Measurements from ENCODE around the gene ZIC5.
"Not testable (repeated sequence)": the region's sequence is repeated elsewhere in the genome, so short reads cannot be mapped to it uniquely, and the experiment has no call there.

Gene ZIC5

GRCh38 chr13:99959540-99960230 lies 11.9 kb downstream of the ZIC5 start:
- no peak for DNase-seq

- no peak for DNase-seq
Observed at GRCh38 chr13:99959127-99959539, 12.4 kb downstream of the ZIC5 start.

DNA sequence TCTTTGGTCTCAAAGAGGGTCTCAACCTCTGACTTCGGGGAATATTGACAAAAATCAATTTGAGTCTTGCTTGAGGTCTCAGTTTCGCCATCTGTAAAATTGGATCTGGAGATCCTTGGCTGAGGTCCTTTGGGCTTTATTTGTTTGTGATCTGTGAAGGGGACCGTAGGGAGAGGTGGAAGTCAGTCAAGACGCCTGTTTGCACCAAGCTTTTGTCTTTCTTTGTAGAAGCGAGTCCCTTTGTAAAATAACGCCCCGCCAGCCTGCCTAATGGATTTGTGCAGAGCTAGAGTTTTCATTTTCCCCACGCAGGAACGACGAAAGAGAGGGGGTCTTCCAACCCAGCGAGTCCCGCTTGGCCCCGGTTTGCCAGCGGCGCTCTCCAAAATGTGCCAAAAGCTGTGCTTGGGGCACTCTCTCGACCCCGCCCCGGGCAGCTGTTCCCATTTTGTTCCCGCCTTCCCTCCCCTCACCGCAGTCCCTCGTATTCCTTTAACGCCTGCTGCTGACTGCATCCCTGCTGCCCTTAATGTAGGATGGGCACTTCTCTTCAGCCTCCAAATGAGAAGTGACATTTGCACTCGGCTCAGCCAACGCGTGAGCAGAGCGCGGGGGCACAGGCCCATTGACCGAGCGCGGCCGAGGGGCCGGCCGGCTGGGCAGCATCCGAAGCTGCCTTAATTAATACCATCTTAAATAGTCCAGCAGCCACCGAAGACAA lies 13.0 kb downstream of the ZIC5 start:
- no peak for DNase-seq

DNA sequence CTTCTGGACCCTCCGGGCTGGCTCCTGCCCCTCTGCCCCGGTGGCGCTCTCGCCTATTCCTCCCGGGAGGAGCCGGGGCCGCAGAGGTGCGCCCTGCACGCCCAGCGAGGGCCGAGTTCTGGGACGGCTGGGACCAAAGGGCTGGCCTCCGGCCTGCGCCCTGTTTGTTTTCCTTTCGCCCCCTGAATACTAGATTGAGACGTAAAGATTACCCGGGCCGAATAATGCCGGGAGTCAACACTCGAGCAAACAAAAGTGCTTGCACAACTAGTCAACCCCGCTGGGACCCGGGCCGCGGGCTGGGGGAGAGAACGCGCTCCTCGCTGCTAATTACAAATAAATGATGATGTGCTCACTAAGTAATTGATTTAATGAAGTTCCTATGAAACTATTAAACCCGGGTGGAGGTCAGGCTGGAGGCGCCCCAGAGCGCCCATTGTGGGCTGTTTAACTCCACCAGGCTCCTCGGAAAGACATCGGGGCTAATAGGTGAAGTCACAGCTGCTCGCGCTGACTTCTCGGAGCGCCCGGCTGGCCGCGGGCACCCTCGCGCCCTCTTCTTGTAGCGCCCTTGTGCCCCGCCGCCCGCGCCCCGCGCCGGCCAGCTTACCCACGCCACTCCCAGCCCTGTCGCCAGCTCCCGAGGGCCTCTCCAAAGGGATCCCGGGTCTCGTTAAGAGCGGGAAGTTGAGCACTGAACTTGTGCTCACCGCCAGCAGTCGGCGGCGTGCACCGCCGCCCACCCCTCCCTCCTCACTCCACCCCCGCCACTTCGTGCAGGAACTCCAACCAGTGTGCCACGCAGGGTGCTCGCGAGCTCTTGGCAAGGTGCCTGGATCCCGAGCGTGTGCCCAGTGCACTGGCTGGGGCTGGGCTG lies 14.9 kb downstream of the ZIC5 start:
- no peak for DNase-seq

GRCh38 chr13:99955747-99956472 lies 15.7 kb downstream of the ZIC5 start:
- DNase-seq: no peak

GRCh38 chr13:99955107-99955746 lies 16.3 kb downstream of the ZIC5 start:
- DNase-seq: no peak

GRCh38 chr13:99953138-99953755 lies 18.3 kb downstream of the ZIC5 start:
- DNase-seq: no peak

- DNase-seq: not testable (repeated sequence)
Observed at GRCh38 chr13:99951666-99952065, 19.9 kb downstream of the ZIC5 start.

DNA sequence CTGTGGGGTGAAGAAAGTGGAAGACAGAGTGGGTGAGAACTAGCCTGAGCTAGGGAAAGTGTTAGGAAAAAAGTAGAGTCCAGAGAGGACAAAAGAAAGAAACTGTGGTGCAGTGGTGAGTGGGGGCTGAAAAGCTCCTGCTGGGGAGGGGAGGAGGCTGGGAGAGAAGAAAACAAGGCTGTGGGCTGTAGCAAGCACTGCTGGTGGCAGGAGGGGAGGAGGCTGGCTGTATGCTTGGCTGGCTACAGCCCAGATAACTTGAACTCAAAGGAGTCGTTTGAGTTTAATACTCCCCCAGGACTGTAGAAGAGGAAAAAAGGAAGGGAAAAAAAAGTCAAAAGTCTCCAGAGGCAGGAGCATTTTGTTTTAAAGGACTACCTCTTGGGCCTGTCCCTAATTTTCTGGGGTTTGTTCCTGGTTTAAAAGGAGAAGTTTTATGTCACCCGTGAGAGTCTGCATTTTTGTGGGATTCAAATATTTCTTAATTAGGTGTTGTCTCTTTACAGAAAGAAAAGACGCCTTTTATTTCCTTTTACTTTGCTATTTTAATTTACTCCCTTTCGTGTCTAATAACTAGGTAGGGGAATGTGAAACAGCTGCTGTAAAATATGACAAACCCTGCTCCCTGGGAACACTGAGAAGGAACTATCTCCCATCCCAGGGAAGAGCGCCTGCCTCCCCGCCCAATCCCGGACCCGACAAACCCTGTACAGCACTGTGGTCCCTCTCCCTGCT lies 21.7 kb downstream of the ZIC5 start:
- DNase-seq: no peak

DNA sequence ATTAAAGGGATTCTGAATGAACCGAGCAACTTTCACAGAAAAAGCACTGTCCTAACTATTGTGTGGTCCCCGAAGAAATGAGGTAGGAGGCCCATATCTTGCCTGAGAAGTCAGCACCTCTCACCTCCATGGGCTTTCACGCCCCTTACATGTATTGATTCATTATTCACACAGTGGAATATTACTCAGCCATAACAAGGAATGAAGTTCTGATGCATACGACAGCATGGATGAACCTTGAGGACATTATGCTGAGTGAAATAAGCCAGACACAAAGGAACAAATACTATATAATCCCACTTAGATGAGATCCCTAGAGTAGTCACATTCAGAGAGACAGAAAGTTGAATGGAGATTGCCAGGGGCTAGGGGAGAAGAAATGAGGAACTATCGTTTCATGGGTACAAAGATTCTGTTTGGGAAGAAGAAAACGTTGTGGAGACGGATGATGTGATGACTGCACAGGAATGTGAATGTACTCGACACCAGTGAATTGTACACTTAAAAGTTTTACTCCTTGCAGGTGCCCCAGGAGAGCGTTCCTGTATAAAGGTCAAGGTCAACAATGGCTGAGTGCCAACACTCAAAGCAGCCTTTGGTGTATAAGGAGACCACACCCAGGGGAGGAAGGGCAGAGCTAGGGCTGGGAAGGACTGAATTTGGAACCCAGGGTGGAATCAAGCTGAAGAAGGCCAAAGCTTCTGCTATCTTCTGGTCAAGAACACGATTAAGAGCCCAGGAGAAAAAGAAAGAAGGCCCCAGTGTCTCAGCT lies 22.5 kb downstream of the ZIC5 start:
- no peak for DNase-seq

DNA sequence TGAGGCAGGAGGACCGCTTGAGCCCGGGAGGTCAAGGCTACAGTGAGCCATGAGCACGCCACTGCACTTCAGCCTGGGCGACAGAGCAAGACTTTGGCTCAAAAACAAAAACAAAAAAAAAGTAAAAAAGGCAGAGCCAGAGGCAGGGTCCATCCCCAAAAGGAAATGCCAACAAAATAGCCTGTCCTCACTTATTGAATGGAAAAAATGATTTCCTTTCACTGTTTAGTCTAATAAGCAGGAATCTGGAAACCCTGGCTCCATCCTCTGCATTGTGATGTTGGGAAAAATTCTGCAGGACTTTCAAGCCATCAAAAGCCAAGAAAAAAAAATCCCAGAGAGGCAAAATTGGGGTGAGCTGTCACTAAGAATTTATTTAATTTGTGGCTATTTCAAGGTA lies 23.2 kb downstream of the ZIC5 start:
- no peak for DNase-seq

- DNase-seq: no peak
Observed at GRCh38 chr13:99947666-99948065, 23.9 kb downstream of the ZIC5 start.

DNA sequence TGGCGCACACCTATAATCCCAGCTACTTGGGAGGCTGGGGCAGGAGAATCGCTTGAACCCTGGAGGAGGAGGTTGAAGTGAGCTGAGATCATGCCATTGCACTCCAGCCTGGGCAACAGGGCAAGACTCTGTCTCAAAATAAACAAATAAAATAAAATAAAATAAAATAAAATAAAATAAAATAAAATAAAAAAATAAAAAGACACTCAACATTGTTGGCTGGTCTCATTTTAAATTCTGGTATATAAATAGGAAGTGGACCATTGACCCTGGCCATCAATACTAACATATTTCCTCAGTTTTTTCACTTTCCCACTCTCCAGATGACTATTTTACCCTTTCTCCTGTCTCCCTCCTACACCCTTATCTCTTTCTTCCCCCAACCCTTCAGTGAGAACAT lies 26.1 kb downstream of the ZIC5 start:
- DNase-seq: not testable (repeated sequence)

GRCh38 chr13:99944606-99945005 lies 27.0 kb downstream of the ZIC5 start:
- no peak for DNase-seq

- DNase-seq: no peak
Observed at GRCh38 chr13:99944102-99944501, 27.5 kb downstream of the ZIC5 start.

DNA sequence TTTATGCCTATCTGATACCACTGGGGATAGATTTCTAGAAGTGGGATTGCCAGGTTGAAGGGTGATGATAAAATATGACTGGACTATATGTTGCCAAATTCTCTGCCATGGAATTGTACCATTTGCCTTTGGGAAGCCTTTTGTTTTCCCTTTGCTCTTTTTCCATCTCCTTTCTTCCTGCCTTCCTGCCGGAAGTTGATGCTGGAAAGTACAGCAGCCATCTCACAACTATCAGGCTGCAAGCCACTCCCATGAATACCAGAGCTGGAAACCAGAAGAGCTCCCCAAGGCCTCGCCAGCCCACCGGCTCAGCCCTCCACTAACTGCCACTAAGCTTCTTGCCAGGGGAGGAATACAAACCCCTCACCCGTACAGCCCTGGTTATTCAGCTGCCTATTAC lies 29.7 kb downstream of the ZIC5 start:
- DNase-seq: no peak

DNA sequence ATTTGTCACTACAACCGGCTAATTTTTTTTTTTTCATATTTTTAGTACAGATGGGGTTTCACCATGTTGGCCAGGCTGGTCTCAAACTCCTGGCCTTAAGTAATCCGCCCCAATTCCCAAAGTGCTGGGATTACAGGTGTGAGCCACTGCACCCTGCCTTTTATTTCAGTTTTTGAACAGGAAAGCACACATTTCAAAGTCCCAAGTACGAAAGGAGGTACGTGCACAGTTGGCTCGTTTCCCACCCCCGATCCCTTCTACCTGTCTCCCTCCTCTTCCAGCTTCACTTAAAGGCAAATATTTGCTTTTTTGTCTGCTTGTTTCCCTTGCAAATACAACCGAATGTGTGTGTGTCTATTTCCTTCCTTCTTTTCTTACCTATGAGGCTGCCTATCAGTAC lies 30.5 kb downstream of the ZIC5 start:
- no peak for DNase-seq

GRCh38 chr13:99938635-99939034 lies 32.9 kb downstream of the ZIC5 start:
- DNase-seq: no peak

GRCh38 chr13:99935772-99936171 lies 35.8 kb downstream of the ZIC5 start:
- DNase-seq: no peak

- DNase-seq: no peak
Observed at GRCh38 chr13:99932912-99933311, 38.7 kb downstream of the ZIC5 start.
